ENCODE measurements around the gene ACAD8.

The ACAD8 gene

DNA sequence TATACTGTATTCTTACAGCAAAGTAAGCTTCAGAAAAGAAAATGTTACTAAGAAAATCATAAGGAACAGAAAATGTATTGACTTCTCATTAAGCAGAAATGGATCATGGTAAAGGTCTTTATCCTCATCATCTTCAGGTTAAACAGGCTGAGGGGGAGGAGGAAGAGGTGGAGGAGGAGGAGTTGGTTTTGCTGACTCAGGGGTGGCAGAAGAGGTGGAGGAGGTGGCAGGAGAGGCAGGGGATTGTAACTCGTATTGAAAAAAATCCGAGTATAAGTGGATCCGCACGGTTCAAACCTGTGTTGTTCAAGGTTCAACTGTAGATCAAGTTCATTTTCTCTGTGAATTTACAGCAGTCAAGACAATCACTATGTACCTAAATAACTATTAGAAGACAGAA lies 35.8 kb downstream of the ACAD8 start:
- no peak for DNase-seq (ENCODE audit: low read depth in 1 of 2, low spot score in 1 of 2)

DNA sequence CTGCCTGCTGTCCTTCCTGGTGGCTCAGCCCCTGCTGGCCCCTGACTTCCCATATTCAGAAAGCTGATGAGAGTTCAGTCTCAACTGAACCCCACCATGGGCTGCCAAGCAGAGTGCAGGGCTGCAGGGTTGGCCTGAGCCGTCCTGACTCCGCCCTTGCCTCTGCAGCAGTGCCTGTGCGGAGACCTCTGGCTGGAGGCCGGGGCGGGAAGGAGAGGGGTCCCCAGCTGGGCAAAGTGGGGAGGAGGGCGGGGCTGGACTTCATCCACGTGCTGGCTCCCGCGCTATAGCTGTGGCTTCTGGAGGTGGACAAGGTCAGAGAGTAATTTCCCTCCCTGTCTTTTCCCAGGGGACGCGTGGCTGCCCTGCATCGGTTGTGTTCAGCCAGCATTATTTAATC lies 36.4 kb downstream of the ACAD8 start:
- DNase-seq (ENCODE audit: low read depth in 1 of 2, low spot score in 1 of 2) = no peak

DNA sequence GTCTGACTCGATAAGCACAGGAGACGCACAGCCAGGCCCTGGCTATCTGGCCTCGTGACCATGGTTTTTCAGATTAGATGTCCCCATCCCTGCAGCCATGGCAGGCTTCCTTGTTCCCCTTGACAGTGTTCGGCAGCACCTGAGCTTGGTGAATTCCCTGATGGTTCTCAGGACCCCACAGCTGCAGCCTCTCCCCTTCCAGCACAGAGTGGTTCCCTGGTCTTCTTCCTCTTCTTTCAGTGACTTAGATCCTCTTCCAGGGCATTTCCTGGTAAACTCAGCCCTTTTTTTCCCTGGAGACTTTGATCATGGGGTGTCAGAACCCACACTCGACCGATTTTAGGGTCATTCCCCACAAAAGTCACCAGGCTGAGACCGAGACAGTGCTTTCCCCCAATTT lies 37.3 kb downstream of the ACAD8 start:
- DNase-seq (ENCODE audit: low read depth in 1 of 2, low spot score in 1 of 2) = no peak

DNA sequence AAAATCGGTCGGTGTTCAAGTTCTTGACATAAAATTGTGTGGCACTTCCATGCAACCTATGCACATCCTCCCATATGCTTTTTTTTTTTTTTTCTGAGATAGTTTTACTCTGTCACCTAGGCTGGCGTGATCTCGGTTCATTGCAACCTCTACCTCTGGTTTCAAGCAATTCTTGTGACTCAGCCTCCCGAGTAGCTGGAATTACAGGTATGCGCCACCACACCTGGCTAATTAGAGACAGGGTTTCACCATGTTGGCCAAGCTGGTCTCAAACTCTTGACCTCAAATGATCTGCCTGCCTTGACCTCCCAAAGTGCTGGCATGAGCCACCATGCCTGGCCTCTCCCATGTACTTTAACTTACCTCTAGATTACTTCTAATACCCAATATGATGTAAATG lies 37.8 kb downstream of the ACAD8 start:
- DNase-seq (ENCODE audit: low read depth in 1 of 2, low spot score in 1 of 2) = no peak

DNA sequence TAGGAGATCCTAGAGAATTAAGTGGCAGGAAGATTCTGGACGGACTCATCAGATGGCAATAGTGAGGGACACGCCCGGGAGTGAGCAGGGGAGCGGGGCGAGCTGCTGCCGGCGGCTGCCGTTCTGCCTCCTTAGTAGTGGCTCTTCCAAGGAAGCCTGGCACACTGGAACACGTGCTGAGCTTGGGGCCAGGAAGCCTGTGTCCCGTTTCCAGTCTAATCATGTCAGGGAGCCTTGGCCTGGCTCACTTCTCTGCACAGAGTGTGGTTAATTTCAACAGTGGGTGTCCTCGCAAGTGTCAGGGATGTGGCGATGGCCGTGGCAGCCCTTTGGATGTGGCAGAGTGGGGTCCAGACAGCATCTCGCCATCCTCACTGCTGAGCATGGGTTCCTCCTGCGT lies 39.3 kb downstream of the ACAD8 start:
- DNase-seq (ENCODE audit: low read depth in 1 of 2, low spot score in 1 of 2) = no peak

DNA sequence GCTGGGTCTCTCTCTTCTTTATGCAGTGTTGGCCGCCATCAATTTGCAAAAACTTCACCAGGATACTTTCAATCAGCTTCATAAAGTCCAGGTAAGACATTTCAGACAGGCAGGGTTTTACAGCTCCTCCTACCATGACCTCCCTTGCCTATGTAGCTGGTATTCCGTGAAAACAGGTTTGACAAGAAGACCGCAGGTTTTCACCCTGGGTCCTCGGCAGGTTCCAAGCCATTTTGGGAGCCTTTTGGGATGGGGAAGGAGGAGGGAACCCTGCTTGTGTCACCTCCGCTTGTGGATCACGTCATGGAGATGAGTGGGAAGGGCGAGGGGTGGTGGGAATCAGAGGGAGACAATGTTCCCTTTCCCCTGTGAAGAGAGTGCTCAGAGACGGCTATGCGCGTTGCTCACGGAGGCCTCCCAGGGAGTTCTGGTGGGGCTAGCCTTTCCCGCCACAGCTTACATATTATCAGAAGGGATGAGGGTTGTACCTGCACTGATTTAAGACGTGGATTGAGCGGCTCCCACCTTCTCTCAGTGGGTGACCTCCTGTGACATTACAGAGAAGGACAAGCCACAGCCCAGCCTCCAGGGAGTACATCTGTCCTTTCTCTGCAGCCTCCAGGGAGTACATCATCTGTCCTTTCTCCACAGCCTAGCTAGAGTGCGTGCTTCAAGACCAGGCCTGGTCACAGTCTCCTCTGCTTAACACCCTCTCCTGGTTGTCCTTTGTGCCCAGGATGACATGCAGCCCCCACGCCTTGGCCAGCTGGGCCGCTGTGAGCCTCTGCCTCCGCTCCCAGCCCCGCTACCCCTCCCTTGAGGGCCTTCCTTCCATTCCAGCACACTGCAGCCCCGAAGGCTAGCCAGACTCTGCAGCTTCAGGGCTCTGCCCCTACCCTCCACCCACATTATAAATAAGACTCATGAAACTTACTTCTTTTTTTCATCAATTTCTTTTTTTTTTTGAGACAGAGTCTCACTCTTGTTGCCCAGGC lies 40.0 kb downstream of the ACAD8 start:
- no peak for DNase-seq (ENCODE audit: low read depth in 1 of 2, low spot score in 1 of 2)

DNA sequence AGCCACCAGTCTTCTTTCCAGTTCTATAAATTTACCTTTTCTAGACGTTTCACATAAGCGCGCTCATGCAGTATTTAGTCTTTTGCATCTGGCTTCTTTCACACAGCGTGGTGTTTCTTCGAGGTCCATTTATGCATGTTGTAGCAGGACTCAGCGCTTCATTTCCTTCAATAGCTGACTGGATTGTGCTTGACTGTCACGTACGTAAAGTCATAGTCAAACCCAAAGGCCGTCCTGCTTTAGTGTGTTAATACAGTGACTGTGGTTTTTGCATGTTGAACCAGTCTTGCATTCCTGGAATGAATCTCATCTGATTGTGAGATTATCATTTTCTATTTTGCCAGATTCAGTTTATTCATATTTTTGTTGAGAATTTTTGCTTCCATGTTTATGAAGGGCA lies 41.3 kb downstream of the ACAD8 start:
- no peak for DNase-seq (ENCODE audit: low read depth in 1 of 2, low spot score in 1 of 2)

DNA sequence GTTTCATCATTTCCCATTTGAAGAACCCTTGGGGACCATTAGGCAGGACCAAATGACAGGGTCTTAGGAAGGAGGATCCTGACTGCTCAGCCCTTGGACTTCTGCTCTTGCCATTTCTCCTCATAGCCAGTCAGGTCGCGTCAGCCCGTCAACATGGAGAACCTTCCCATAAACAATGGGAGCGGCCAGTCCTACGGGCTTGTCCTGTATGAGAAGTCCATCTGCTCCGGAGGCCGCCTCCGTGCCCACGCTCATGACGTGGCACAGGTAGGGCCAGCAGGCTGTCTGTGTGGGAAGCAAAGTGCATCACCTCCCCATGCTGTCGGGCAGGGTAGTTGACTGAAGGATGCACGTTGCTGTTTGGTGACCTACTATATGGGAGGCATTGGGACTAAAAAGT lies 58.9 kb downstream of the ACAD8 start:
- DNase-seq (ENCODE audit: low read depth in 1 of 2, low spot score in 1 of 2) = no peak

DNA sequence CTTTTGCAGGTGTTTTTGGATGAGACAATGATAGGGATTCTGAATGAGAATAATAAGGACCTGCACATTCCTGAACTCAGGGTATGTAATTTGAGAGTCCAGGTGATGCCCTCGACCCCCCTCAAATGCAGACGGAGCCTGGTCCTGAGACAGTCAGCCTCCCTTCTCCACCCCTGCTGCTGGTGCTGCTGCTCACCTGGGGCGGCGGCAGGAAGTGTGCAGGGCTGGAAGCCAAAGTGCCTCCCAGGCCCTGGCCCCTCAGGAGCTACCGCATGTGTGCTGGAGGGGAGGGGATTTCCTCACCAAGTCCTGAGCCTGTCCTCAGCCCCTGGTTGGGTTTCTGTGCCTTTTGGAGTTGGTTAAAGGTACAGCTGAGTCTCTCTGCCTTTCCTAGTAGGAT lies 59.4 kb downstream of the ACAD8 start:
- no peak for DNase-seq (ENCODE audit: low read depth in 1 of 2, low spot score in 1 of 2)

DNA sequence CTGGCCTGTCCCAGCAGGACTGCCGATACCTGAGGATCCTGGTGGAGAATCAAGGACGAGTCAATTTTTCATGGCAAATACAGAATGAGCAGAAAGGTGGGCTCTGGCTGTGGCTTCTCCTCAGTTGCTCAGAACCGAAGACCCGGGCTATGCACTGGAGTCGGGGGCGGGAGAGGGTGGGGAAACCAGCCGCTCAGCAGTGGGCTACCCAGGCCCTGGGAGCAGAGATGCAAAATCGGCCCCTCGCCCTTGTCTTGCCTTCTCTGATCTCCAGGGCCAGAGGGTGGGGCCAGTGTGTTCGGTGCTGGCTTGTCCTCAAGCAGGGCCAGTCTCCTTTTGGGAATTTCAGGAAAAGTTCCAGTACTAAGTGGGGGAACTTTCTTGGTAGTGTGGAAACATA lies 60.0 kb downstream of the ACAD8 start:
- DNase-seq (ENCODE audit: low read depth in 1 of 2, low spot score in 1 of 2) = no peak

DNA sequence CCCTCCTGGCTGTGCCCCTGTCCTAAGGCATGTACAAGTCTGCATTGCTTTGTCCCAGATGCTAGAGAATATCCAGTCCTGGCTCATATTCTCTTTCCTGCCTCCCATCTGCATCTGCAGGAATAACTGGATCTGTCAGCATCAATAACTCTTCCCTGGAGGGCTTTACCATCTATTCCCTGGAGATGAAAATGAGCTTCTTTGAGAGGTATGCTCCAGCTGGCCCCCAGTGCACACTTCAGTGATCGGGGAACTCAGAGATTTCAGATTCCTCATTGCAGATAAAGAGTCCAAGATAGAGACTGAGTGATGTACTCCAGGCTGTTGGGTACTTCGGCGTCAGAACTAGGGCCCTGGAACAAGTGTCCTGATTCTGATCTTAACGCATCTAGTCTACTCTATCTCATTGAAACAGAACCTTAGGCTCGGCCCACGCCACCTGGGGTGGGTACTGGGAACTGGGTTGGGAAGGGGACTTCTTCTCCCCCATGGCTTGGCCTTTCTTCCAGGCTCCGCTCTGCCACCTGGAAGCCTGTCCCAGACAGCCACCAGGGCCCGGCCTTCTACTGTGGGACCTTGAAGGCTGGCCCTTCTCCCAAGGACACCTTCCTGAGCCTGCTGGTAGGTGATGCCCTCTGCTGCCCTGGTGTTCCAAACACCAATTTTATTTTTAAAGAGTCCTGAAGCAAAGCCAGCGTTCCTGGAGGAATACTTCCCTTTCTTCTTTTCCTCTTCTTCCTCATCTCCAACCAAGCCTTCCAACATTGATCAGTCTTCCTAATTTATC lies 60.6 kb downstream of the ACAD8 start:
- DNase-seq (ENCODE audit: low read depth in 1 of 2, low spot score in 1 of 2) = no peak

Measured in stimulated activated CD4-positive, alpha-beta T cell treated with anti-CD3 and anti-CD28 coated beads, Interleukin-15, amount 100 ng/mL, for 1 hour (primary cell).